Stimulated activated naive CD8-positive, alpha-beta T cell treated with anti-CD3 and anti-CD28 coated beads, Interleukin-15, Interleukin-2, amounts not matched to agents 100 ng/mL and 50 ng/mL, for 24 hours (primary cell): Measurements from ENCODE around the gene MEGF8.

Experiments used
- H3K27ac Mint-ChIP-seq: one replicate; pipeline ENCODE4 v1.8.0; 2021; ENCODE audit warnings: mild to moderate bottlenecking, mixed read lengths
- H3K27me3 Mint-ChIP-seq: one replicate; pipeline ENCODE4 v1.8.0; 2021; ENCODE audit warnings: mixed read lengths
- H3K36me3 Mint-ChIP-seq: one replicate; pipeline ENCODE4 v1.8.0; 2021; ENCODE audit warnings: low read depth, mixed read lengths
- H3K4me1 Mint-ChIP-seq: one replicate; pipeline ENCODE4 v1.8.0; 2021; ENCODE audit warnings: low read depth, mixed read lengths
- H3K4me3 Mint-ChIP-seq: one replicate; pipeline ENCODE4 v1.8.0; 2021; ENCODE audit warnings: mild to moderate bottlenecking, mixed read lengths
- H3K9me3 Mint-ChIP-seq: one replicate; pipeline ENCODE4 v1.8.0; 2021; ENCODE audit warnings: mixed read lengths

MEGF8 gene

GRCh38 chr19:42283188-42284065 lies 42.0 kb upstream of the MEGF8 start:
- Mint-ChIP-seq H3K9me3 (no peaks in the 10 kb centered on the region), H3K27me3 (no peaks in the 10 kb centered on the region), H3K4me3 (no peak overlapping the region), H3K36me3 (no peaks in the 10 kb centered on the region), H3K4me1 (peaks cover 32% of the 10 kb centered on the region), H3K27ac (no peak overlapping the region)

GRCh38 chr19:42284066-42284501 lies 41.4 kb upstream of the MEGF8 start:
- no peak overlapping the region for H3K27ac Mint-ChIP-seq
- no peaks in the 10 kb centered on the region for H3K9me3 Mint-ChIP-seq
- H3K4me3 Mint-ChIP-seq: no peak overlapping the region
- no peaks in the 10 kb centered on the region for H3K36me3 Mint-ChIP-seq
- no peaks in the 10 kb centered on the region for H3K27me3 Mint-ChIP-seq
- H3K4me1 Mint-ChIP-seq: peaks cover 25% of the 10 kb centered on the region

- Mint-ChIP-seq H3K27me3 (no peaks in the 10 kb centered on the region), H3K36me3 (peaks cover 3% of the 10 kb centered on the region), H3K27ac (peak overlapping the region; percentile 85), H3K4me1 (peaks cover 18% of the 10 kb centered on the region), H3K9me3 (no peaks in the 10 kb centered on the region), H3K4me3 (peak overlapping the region; percentile 84)
Observed at GRCh38 chr19:42284591-42285341, 40.7 kb upstream of the MEGF8 start.

DNA sequence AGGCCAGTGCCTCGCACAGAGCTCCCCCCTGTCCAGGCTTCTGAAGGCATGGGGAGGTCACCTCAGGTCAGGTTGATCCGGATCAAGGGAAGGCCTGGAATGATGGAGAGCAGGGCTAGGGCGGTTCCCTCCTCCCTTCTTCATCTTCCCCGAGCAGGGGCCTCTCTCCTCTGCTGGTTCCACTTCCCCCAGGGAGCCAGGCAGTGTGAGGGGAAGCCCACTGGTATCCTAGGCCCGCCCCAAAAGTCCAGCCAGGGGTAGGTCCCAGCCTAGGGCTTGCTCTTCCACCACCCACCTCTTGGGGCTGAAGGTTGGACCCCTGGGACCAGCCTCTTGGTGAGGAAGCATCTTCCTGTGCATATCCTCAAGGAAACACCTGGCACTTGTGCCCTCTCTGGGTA lies 39.9 kb upstream of the MEGF8 start:
- H3K27me3 Mint-ChIP-seq: no peaks in the 10 kb centered on the region
- peaks cover 18% of the 10 kb centered on the region for H3K4me1 Mint-ChIP-seq
- no peaks in the 10 kb centered on the region for H3K9me3 Mint-ChIP-seq
- peaks cover 4% of the 10 kb centered on the region for H3K36me3 Mint-ChIP-seq
- H3K4me3 Mint-ChIP-seq: peak overlapping the region; percentile 84
- peak overlapping the region; percentile 40 for H3K27ac Mint-ChIP-seq

DNA sequence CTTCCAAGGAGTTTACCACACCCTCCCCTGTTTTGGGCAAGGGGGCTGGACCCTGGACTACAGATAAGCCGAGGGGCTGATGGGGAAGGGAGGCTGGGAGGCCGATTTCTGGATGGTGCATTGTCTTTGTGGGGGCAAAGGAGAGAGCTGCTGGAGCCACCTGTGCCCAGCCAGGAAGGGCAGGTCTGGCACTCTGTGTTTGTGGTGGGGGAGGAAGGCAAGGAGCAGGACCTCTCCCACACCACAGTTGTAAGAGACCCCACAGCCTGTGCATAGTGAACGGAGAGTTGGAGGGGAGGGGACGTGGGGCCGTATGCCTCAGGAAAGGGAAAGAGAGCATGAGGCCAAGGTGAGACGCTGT lies 39.5 kb upstream of the MEGF8 start:
- Mint-ChIP-seq H3K36me3 (peaks cover 4% of the 10 kb centered on the region), H3K4me3 (peak overlapping the region; percentile 84), H3K27ac (peak overlapping the region; percentile 40), H3K4me1 (peaks cover 18% of the 10 kb centered on the region), H3K27me3 (no peaks in the 10 kb centered on the region), H3K9me3 (no peaks in the 10 kb centered on the region)

DNA sequence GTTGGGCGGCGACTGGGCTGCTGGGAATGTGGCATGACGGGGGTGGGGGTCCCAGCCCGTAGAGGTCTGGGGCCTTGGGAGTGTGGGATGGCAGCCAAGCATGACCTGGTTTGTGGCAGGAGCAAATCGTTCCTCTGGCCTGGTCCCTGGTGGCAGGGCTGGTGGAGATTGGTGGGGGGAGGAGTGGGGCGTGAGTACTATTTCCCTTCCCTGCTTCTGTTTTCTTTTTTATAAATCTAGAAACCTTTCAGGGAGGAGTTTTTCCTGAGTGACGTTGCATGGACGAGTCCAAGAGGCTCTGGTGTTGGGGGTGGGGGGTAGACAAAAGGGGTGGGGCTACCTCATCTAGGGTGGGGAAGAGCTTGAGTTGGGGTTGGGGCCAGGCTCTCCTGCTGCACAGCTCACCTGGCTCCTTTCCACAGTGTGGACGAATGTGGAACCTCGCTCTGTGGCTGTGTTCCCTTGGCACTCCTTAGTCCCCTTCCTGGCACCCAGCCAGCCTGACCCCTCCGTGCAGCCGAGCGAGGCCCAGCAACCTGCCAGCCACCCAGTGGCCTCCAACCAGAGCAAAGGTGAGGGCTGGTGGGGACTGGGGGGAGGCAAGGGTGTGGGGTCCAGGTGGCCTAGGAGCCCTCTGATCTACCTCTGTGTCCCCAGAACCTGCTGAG lies 39.0 kb upstream of the MEGF8 start:
- no peak overlapping the region for H3K4me3 Mint-ChIP-seq
- H3K9me3 Mint-ChIP-seq: no peaks in the 10 kb centered on the region
- no peaks in the 10 kb centered on the region for H3K27me3 Mint-ChIP-seq
- peaks cover 18% of the 10 kb centered on the region for H3K4me1 Mint-ChIP-seq
- no peak overlapping the region for H3K27ac Mint-ChIP-seq
- peaks cover 4% of the 10 kb centered on the region for H3K36me3 Mint-ChIP-seq

- Mint-ChIP-seq H3K36me3 (peaks cover 4% of the 10 kb centered on the region), H3K9me3 (no peaks in the 10 kb centered on the region), H3K4me1 (peaks cover 18% of the 10 kb centered on the region), H3K27me3 (no peaks in the 10 kb centered on the region), H3K27ac (no peak overlapping the region), H3K4me3 (no peak overlapping the region)
Observed at GRCh38 chr19:42287017-42287826, 38.2 kb upstream of the MEGF8 start.

DNA sequence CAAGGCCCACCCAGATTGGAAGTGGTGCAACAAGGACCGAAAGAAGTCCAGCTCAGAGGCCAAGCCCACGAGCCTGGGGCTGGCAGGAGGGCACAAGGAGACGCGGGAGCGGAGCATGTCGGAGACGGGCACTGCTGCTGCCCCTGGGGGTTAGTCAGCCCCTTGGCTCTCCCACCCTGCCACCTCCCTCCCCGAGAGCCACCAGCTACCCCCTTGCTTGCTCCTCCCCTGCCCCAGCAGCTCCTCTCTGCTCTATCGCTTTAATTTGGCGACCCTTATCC lies 37.7 kb upstream of the MEGF8 start:
- Mint-ChIP-seq H3K4me1 (peaks cover 18% of the 10 kb centered on the region), H3K27ac (no peak overlapping the region), H3K36me3 (peaks cover 4% of the 10 kb centered on the region), H3K27me3 (no peaks in the 10 kb centered on the region), H3K4me3 (no peak overlapping the region), H3K9me3 (no peaks in the 10 kb centered on the region)

DNA sequence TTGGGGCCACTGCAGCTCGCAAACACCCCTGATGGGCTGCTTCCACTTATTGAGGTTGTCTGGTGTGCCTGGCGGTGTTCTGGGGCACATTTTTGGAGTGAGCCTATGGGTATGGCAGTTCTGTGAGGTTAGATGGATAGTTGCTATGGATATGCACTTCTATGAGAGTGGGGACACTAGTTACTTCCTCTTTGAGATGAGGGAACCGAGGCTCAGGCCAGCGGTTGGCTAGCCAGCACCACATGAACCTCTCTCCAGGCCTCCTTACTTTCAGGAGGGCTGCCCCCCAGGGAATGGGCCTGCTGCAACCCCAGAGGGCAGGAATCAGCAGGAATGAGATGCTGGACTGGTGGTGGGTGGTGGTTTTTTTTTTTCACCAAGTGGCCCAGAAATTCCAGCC lies 37.0 kb upstream of the MEGF8 start:
- H3K4me3 Mint-ChIP-seq: no peak overlapping the region
- H3K27ac Mint-ChIP-seq: no peak overlapping the region
- no peaks in the 10 kb centered on the region for H3K27me3 Mint-ChIP-seq
- H3K9me3 Mint-ChIP-seq: no peaks in the 10 kb centered on the region
- peaks cover 7% of the 10 kb centered on the region for H3K36me3 Mint-ChIP-seq
- H3K4me1 Mint-ChIP-seq: peaks cover 18% of the 10 kb centered on the region

GRCh38 chr19:42288881-42289555 lies 36.4 kb upstream of the MEGF8 start:
- Mint-ChIP-seq H3K27me3 (no peaks in the 10 kb centered on the region), H3K4me1 (peaks cover 18% of the 10 kb centered on the region), H3K36me3 (peaks cover 11% of the 10 kb centered on the region), H3K27ac (no peak overlapping the region), H3K9me3 (no peaks in the 10 kb centered on the region), H3K4me3 (no peak overlapping the region)

DNA sequence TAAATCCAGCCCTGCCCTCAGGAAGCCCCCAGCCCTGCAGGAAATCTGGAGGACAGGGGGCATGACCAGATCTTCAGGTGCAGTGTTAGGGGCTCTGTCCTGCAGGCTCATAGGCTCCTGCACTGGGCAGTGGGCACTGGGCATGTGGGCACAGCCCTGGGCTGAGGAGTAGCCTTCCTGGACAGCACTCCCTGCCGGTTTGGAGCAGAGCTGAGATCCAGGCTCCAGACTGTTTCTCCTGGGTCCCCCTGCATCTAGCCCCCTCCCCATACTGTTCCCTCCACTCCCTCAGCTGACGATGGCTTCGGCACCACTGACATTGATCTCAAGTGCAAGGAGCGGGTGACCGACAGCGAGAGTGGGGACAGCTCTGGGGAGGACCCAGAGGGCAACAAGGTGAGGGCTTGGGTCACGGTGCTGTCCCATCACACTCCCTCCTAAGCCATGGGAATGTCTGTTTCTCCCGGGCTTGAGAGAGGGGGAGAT lies 35.8 kb upstream of the MEGF8 start:
- no peaks in the 10 kb centered on the region for H3K9me3 Mint-ChIP-seq
- peaks cover 18% of the 10 kb centered on the region for H3K4me1 Mint-ChIP-seq
- H3K4me3 Mint-ChIP-seq: no peak overlapping the region
- H3K27ac Mint-ChIP-seq: no peak overlapping the region
- peaks cover 14% of the 10 kb centered on the region for H3K36me3 Mint-ChIP-seq
- no peaks in the 10 kb centered on the region for H3K27me3 Mint-ChIP-seq

GRCh38 chr19:42290136-42290522 lies 35.3 kb upstream of the MEGF8 start:
- no peaks in the 10 kb centered on the region for H3K9me3 Mint-ChIP-seq
- H3K4me1 Mint-ChIP-seq: peaks cover 13% of the 10 kb centered on the region
- no peaks in the 10 kb centered on the region for H3K27me3 Mint-ChIP-seq
- no peak overlapping the region for H3K27ac Mint-ChIP-seq
- H3K36me3 Mint-ChIP-seq: peaks cover 14% of the 10 kb centered on the region
- no peak overlapping the region for H3K4me3 Mint-ChIP-seq

DNA sequence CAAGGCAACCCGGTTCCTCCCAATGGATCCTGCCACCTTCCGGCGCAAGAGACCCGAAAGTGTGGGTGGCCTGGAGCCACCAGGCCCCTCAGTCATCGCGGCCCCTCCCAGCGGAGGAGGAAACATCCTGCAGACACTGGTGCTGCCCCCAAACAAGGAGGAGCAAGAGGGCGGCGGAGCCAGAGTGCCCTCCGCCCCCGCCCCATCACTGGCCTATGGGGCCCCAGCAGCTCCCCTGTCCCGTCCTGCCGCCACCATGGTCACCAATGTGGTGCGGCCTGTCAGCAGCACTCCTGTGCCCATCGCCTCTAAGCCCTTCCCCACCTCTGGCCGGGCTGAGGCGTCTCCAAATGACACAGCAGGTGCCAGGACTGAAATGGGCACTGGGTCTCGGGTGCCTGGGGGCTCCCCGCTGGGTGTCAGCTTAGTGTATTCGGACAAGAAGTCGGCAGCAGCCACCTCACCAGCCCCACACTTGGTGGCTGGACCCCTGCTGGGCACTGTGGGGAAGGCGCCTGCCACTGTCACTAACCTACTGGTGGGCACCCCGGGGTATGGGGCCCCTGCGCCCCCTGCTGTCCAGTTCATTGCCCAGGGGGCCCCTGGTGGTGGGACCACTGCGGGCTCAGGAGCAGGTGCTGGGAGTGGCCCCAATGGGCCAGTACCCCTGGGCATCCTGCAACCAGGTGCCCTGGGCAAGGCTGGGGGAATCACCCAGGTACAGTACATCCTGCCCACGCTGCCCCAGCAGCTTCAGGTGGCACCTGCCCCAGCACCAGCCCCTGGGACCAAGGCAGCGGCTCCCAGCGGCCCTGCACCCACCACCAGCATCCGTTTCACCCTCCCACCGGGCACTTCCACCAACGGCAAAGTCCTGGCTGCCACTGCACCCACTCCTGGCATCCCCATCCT lies 34.7 kb upstream of the MEGF8 start:
- no peak overlapping the region for H3K27ac Mint-ChIP-seq
- no peaks in the 10 kb centered on the region for H3K9me3 Mint-ChIP-seq
- H3K36me3 Mint-ChIP-seq: peaks cover 14% of the 10 kb centered on the region
- H3K27me3 Mint-ChIP-seq: no peaks in the 10 kb centered on the region
- H3K4me3 Mint-ChIP-seq: no peak overlapping the region
- peaks cover 6% of the 10 kb centered on the region for H3K4me1 Mint-ChIP-seq
